Endothelial cell of umbilical vein (primary cell): ENCODE data around the gene TECPR2. TPM values are rescaled to one million over a fixed set of nuclear protein-coding genes. Genes with fewer than 3 reads are reported as not detected.

Experiments
- BruUV-seq: library from RNA; stranded (reverse); fragments of 400-500 nt; replicated peaks from 2 replicates; lab custom pipeline; 2021; lab: Mats Ljungman, UMichigan
- CTCF ChIA-PET: fragments of 300-600, 350-600 bp; sonication (Branson Sonifier 250); formaldehyde crosslinking; loops from one replicate; lab custom pipeline; 2021; ENCODE audit warnings: antibody characterized with exemption, inconsistent platforms; lab: Charles Lee
- POLR2A ChIA-PET: fragments of 300-600, 350-600 bp; sonication (Branson Sonifier 250); formaldehyde crosslinking; loops from one replicate; lab custom pipeline; 2021; ENCODE audit warnings: antibody characterized with exemption, inconsistent platforms; lab: Charles Lee
- DNase-seq: peaks from one replicate; pipeline ENCODE4 v3.0.0-alpha.2; 2011; ENCODE audit warnings: low read depth, low spot score
- FAIRE-seq: peaks from 2 replicates; lab custom pipeline; 2011; peaks lifted over from hg19 to GRCh38; lab: Jason Lieb, UNC
- H2AFZ ChIP-seq: 2 replicates; pipeline ENCODE4 v1.6.0; 2012; ENCODE audit warnings: low read depth, low read length, control low read depth, inconsistent platforms
- H3K27ac ChIP-seq: 2 replicates; pipeline ENCODE4 v1.5.1; 2011; ENCODE audit warnings: low read depth, mild to moderate bottlenecking, control low read depth, low read length, moderate library complexity; ENCODE audit not compliant: insufficient read depth
- H3K27me3 ChIP-seq, 2 experiments: 2 replicates each; pipeline versions ENCODE4 v1.6.0 to v1.6.1; 2011; ENCODE audit warnings: low read length in 2 of 2, mixed read lengths in 1 of 2; ENCODE audit not compliant: control insufficient read depth in 2 of 2, insufficient read depth in 2 of 2
- H3K36me3 ChIP-seq, 2 experiments: 2 replicates in 1 of 2; 3 replicates in 1 of 2; pipeline ENCODE4 v1.5.1; 2011; ENCODE audit warnings: low read length in 2 of 2, mild to moderate bottlenecking in 1 of 2, moderate library complexity in 1 of 2; ENCODE audit not compliant: control insufficient read depth in 2 of 2, insufficient read depth in 2 of 2; ENCODE audit errors: extremely low read depth in 1 of 2
- H3K4me1 ChIP-seq: 3 replicates; pipeline ENCODE4 v1.5.1; 2011; ENCODE audit warnings: mild to moderate bottlenecking, low read length; ENCODE audit not compliant: control insufficient read depth, insufficient read depth; ENCODE audit errors: extremely low read depth
- H3K4me2 ChIP-seq: 2 replicates; pipeline ENCODE4 v1.6.1; 2011; ENCODE audit warnings: low read length, control low read depth, mixed read lengths; ENCODE audit not compliant: insufficient read depth
- H3K4me3 ChIP-seq, 3 experiments: fragments of 200-600 bp in 1 of 3; sonication (generic), shearing (Covaris generic) in 1 of 3; replicated peaks in 1 of 3; 2 replicates each; pipeline ENCODE4 v1.5.1; 2011 to 2016; ENCODE audit warnings: control low read depth in 3 of 3, low read length in 3 of 3, mild to moderate bottlenecking in 2 of 3, inconsistent platforms in 1 of 3, low read depth in 1 of 3, moderate library complexity in 1 of 3; ENCODE audit not compliant: insufficient read depth in 1 of 3
- H3K79me2 ChIP-seq: 2 replicates; pipeline ENCODE4 v1.6.0; 2012; ENCODE audit warnings: low read length, inconsistent platforms; ENCODE audit not compliant: control insufficient read depth, insufficient read depth
- H3K9ac ChIP-seq: replicated peaks from 2 replicates; pipeline ENCODE3; 2011; ENCODE audit warnings: low read length, control low read depth; ENCODE audit not compliant: insufficient read depth; ENCODE audit errors: extremely low read depth
- H3K9me1 ChIP-seq: replicated peaks from 3 replicates; pipeline ENCODE4 v1.6.0; 2011; ENCODE audit warnings: mild to moderate bottlenecking, low read length; ENCODE audit not compliant: control insufficient read depth, insufficient read depth; ENCODE audit errors: extremely low read depth
- H3K9me3 ChIP-seq: replicated peaks from 2 replicates; pipeline ENCODE4 v1.5.1; 2012; ENCODE audit warnings: low read length, inconsistent platforms; ENCODE audit not compliant: control insufficient read depth, insufficient read depth
- H4K20me1 ChIP-seq: replicated peaks from 2 replicates; pipeline ENCODE3; 2011; ENCODE audit warnings: mild to moderate bottlenecking, low read length; ENCODE audit not compliant: control insufficient read depth, insufficient read depth; ENCODE audit errors: extremely low read depth
- EZH2 ChIP-seq: IDR thresholded peaks from 2 replicates; pipeline ENCODE4 v1.6.1; 2012; ENCODE audit warnings: borderline replicate concordance, low read depth, mild to moderate bottlenecking, moderate library complexity, low read length, inconsistent platforms; ENCODE audit not compliant: severe bottlenecking
- FOS ChIP-seq: IDR thresholded peaks from 2 replicates; pipeline ENCODE4 v1.6.1; 2011; ENCODE audit warnings: mild to moderate bottlenecking, low read length, moderate library complexity, borderline replicate concordance; ENCODE audit not compliant: insufficient read depth
- GATA2 ChIP-seq: IDR thresholded peaks from 2 replicates; pipeline ENCODE4 v1.7.0; 2011; ENCODE audit warnings: low read depth, mild to moderate bottlenecking, moderate library complexity, mixed read lengths, low read length; ENCODE audit not compliant: insufficient read length, insufficient read depth
- JUN ChIP-seq: IDR thresholded peaks from 2 replicates; pipeline ENCODE4 v1.6.1; 2011; ENCODE audit warnings: borderline replicate concordance, low read depth; ENCODE audit not compliant: insufficient read length, insufficient read depth
- MYC ChIP-seq: IDR thresholded peaks from one replicate; pipeline ENCODE4 v1.6.1; 2011; ENCODE audit warnings: mild to moderate bottlenecking, low read depth, low read length
- POLR2A ChIP-seq: IDR thresholded peaks from 2 replicates; pipeline ENCODE4 v1.6.1; 2012; ENCODE audit warnings: low read depth, mild to moderate bottlenecking, control low read depth, low read length
- POLR2AphosphoS5 ChIP-seq: IDR thresholded peaks from 2 replicates; pipeline ENCODE4 v1.6.1; 2012; ENCODE audit warnings: low read depth, mild to moderate bottlenecking, control low read depth, low read length, moderate library complexity; ENCODE audit not compliant: insufficient read depth
- dilution Hi-C: fragments of 300-500 bp; cut with MboI; formaldehyde crosslinking; loops from one replicate; pipeline ENCODE4 v1.15.0; 2019; ENCODE audit warnings: low sequenced_read_pairs; ENCODE audit not compliant: extremely low pct_ligation_motif_present
- intact Hi-C: fragments of 100-400 bp; cut with micrococcal nuclease; formaldehyde crosslinking; loops from one replicate; pipeline ENCODE4 v1.10.0; 2022
- polyA plus RNA-seq, 4 experiments: library from polyadenylated mRNA; depleted of rRNA in 3 of 4; stranded (reverse) in 3 of 4; unstranded in 1 of 4; fragments of >200 nt; gene quantifications; 2 replicates each; pipeline versions ENCODE4 v1.2.1 to v1.2.3, GENCODE V29; 2011 to 2012; ENCODE audit warnings: missing spikeins in 1 of 4
- total RNA-seq: library from RNA; stranded (reverse); gene quantifications from 2 replicates; pipeline ENCODE4 v1.2.3, GENCODE V29; 2021
- TF ChIP-seq, protein P1 (sequence below): IDR thresholded peaks from 2 replicates; pipeline ENCODE4 v1.6.1; 2011; ENCODE audit not compliant: insufficient read depth, insufficient read length

The TECPR2 gene
- total and polyA plus RNA-seq, 2 donors (not counting 3 experiments of a cell fraction or from before 2014, with no cell fraction given), result 8.9 to 21.5 TPM

DNA sequence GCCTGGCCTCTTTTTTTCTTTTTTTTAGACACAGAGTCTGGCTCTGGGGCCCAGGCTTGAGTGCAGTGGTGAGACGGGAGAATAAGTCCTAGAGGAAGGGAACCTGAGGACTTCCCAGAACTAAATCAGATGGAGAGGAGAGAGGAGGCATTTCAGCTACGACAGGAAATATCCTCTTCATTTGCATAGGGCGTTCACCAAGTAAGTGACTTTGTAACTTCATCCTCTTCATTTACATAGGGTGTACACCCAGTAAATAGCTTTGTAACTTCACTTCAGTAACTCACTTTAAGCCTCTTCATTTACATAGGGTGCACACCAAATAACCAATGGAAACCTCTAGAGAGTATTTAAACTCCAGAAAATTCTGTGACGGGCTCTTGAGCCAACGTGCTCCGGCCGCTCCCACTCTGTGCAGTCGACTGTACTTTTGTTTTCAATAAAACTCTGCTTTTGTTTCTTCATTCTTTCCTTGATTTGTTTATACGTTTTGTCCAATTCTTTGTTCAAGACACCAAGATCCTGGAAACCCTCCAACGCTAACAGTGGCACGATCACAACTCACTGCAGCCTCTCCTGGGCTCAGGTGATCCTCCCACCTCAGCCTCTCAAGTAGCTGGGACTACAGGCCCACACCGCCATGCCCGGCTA lies 168.2 kb downstream of the TECPR2 start:
- CTCF ChIA-PET, result interaction anchor here (1.4 to 1.5 kb wide), 2 partner anchors 10 to 164 kb away, joined by 3 to 4 read pairs; no protein-coding TSS in a partner anchor

DNA sequence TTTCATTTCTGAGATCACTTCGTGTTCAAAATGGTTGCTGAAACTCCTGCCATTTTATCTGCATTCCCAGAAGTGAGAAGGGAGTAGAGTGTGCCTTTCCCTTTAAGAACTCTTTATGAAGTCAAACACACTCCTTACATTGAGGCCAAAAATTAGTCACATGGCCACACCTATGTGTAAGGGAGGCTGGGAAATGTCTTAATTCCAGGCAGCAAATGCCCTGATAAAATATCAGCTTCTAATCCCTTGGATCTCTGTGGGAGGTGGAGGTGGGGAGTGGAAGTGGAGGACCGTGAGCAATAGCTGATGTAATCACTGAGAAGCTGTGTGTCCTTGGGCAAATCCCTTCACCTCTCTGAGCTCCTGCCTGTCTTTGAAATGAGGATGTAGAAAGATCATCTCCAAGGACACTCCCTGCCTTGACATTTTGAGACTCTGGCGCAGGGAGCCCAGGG lies 169.5 kb downstream of the TECPR2 start:
- Histone ChIP-seq H3K36me3 (no peaks in the 10 kb centered on the region), H3K27ac (no peak overlapping the region), H4K20me1 (no peaks in the 10 kb centered on the region), H3K9me1 (no peaks in the 10 kb centered on the region), H2AFZ (no peak overlapping the region), H3K9me3 (no peaks in the 10 kb centered on the region), H3K4me2 (no peak overlapping the region), H3K4me1 (peaks cover 13% of the 10 kb centered on the region), H3K27me3 (no peaks in the 10 kb centered on the region), H3K4me3 (no peak overlapping the region), H3K79me2 (no peaks in the 10 kb centered on the region), H3K9ac (no peak overlapping the region)
- BruUV-seq, result no TSS peak
- CTCF ChIA-PET, result interaction anchor here (0.5 to 1.4 kb wide), 3 partner anchors 8 to 15 kb away, joined by 3 read pairs; no protein-coding TSS in a partner anchor
- intact Hi-C loops (no loop called here), dilution Hi-C loops (no loop called here)
- POLR2A ChIA-PET, result no interaction called here
- FAIRE-seq, result no peak
- TF ChIP-seq JUN, result no peak
- TF ChIP-seq GATA2, result no peak
- TF ChIP-seq EZH2, result no peak
- TF ChIP-seq FOS, result no peak
- no peak for DNase-seq

More for the DNA sequence above, 168.2 kb downstream of the TECPR2 start:
- dilution Hi-C loops, result no loop called here
- FAIRE-seq, result no peak
- H3K27me3 ChIP-seq, result no peaks in the 10 kb centered on the region
- BruUV-seq, result no TSS peak
- H3K4me1 ChIP-seq, result peaks cover 14% of the 10 kb centered on the region
- no peak overlapping the region for H3K27ac ChIP-seq
- no peaks in the 10 kb centered on the region for H3K9me1 ChIP-seq
- no peak for DNase-seq
- H3K9me3 ChIP-seq, result no peaks in the 10 kb centered on the region
- H3K9ac ChIP-seq, result no peak overlapping the region
- intact Hi-C loops, result no loop called here
- H3K79me2 ChIP-seq, result no peaks in the 10 kb centered on the region
- no peaks in the 10 kb centered on the region for H3K36me3 ChIP-seq
- H3K4me3 ChIP-seq, result no peak overlapping the region
- no peaks in the 10 kb centered on the region for H4K20me1 ChIP-seq
- H3K4me2 ChIP-seq, result no peak overlapping the region
- no peak overlapping the region for H2AFZ ChIP-seq
- POLR2A ChIA-PET, result no interaction called here
- TF ChIP-seq GATA2, result no peak
- no peak for TF ChIP-seq MYC
- TF ChIP-seq POLR2A, result no peak
- TF ChIP-seq, protein P1, sequence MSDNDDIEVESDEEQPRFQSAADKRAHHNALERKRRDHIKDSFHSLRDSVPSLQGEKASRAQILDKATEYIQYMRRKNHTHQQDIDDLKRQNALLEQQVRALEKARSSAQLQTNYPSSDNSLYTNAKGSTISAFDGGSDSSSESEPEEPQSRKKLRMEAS, result no peak
- no peak for TF ChIP-seq POLR2AphosphoS5
